ENCODE data around the gene TMEM164.

TMEM164 gene

GRCh38 chrX:110086162-110086915, 83.4 kb downstream of the TMEM164 start:
- DNase-seq: no peak

- no peak for DNase-seq
These were observed 84.1 kb downstream of the TMEM164 start for GRCh38 chrX:110086916-110087484.

DNA sequence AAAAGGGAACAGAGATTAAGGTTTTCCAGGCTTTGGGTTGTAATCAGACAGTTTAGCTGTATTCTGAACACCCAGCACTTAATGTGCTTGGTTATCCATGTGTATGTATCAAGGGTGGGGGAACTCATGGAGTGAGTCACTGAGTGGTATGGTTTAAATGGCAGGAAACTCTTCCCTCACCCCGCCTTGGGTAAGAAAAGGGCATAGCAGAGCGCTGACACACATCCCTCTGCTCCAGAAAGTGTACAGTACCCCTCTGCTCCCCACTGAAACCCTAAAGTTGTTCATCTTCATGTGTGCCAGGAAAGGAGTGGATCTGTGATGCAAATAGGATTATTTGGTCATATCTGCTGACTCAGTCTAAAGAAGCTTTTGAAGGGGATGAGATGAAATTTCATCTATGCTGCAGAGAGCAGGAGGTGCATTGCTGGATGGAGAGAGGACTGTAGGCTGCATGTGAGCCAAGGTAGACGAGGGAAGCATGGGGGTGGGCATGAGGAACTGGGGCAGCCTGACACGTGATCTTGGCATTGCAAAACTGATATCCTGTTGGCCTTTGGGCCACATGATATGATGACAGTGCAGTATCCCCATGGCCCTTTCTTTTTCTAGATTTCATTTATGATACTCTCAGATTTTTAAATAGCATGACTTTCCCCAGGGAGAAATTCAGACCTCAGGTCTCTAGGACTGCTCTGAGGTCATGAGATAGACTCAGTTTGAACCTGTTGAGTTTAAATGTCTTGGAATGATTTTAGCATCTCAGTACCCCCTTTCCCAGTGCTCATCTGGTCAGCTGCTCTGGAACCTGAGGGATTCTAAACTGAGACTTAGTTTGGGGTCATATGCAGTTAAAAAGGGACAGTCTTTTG, 84.8 kb downstream of the TMEM164 start:
- DNase-seq: no peak

- no peak for DNase-seq
These were observed 86.9 kb downstream of the TMEM164 start for GRCh38 chrX:110089656-110090403.

- no peak for DNase-seq
These were observed 95.0 kb downstream of the TMEM164 start for GRCh38 chrX:110097920-110098319.

DNA sequence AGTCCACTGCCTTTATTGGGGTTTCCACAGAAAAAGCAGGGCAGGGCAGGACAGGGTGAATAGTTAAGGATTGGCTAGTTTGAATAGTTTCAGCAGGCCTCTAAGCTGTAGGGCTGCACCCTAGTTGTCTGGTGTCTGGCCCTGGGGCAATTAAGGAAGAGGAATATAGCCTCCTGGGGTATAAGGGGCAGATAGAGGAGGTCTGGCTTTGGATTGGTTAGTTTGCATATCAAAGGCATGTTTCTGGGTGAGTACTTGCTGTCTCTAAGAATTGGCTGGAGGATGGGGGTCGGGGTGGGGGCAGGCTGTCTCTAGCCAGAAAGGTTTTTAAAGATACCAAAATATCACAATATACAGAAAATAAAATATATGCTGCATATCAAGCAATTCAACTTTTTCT, 100.4 kb downstream of the TMEM164 start:
- no peak for DNase-seq

GRCh38 chrX:110104078-110104477, 101.2 kb downstream of the TMEM164 start:
- no peak for DNase-seq

DNA sequence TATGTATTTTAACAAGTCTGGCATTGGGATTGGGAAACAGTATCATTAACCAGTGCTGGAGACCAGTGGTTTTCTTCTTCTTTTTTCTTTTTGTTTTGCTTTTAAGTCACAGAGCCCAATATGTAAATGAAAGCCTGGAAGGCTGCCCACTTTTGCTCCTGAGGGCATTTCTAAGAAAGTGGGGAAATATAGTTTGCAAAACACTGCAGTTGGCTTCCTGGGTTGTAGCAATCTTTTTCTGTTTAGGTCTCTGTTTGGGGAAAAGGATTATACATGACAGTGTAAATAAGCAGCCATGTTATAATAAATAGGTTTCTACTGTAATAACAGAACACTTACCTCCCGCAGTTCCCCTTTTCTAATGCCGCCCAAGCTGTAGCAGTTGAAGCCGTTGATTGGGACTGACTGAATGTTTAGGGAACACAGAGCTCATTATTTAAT, 105.5 kb downstream of the TMEM164 start:
- DNase-seq: no peak

GRCh38 chrX:110114260-110114776, 111.4 kb downstream of the TMEM164 start:
- DNase-seq: no peak

DNA sequence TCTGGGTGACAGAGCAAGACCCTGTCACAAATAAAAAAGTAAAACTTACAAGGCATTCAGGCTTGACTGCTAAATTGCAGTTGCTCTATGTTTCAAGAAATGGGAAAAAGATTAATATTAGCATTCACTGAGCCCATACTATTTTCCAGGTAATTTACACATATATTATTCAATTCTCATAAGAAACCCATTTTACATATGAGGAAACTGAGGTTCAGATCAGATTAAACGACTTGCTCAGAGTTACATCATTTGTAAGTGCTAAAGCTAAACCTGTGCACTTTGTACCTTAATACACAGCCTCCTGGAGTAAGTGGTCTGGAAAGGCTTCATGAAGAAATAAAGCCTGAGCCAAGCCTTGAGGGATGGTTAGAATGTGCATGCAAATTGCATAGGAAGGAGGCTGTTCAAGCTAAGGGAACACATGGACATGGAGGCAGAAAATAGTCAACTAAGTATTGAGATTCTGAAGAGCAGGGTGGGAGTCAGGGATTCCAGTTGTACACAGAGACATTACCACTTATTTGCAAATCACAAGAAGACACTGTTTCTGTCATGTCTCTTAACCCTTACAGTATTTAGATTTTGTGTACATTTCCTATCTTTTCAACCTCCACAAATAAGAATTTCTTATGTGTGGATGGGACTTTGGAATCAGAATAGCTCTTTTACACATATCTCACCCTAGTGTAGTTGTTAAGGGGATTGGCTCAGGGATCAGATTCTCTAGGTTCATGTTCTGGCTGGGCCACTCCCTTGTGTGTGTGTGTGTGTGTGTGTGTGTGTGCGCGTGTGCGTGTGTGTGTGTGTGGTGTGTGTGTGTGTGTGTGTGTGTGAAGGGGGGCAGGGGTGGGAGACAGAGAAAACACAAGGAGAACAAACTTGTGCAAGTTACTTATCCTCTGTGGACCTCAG, 113.4 kb downstream of the TMEM164 start:
- no peak for DNase-seq

DNA sequence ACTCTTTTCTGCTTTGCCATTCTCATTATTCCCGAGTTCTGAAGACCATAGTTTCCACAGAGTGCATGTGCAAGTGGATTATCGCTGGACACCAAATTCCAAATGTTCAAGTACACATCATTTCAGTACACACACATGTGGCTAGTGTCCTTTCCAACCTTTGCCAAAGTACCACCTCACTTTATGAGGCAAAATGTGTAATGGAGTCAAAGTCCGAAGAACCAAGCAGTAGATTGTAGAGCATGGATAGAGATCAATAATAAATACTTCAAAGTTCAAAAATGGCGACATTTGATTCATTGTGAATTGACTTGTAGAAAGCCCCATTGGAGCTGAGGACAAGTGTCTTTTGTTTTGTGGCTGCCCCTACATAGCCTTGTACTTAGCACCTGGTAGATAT, 115.6 kb downstream of the TMEM164 start:
- DNase-seq: no peak

GRCh38 chrX:110119480-110119879, 116.6 kb downstream of the TMEM164 start:
- DNase-seq: no peak

DNA sequence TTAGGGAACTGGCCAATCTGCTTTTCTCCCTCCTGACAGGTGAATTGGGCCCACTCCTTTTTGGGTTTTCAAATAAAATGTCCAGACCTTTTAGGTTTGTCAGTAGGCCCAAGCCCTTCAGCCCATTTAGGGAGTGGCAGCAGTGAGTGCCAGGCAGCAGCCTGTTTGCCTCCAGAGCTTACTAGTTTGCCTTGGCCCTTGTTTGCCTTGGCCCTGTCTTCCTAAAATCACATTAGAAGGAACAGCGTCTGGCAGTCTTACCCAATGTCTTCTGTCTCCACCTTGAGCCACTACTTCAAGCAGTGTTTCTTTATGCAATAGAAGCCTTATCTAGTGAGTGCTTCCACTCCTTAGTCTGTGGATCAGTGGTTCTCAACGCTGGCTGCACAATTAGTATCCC, 117.1 kb downstream of the TMEM164 start:
- no peak for DNase-seq

GRCh38 chrX:110123331-110123782, 120.4 kb downstream of the TMEM164 start:
- DNase-seq: no peak

DNA sequence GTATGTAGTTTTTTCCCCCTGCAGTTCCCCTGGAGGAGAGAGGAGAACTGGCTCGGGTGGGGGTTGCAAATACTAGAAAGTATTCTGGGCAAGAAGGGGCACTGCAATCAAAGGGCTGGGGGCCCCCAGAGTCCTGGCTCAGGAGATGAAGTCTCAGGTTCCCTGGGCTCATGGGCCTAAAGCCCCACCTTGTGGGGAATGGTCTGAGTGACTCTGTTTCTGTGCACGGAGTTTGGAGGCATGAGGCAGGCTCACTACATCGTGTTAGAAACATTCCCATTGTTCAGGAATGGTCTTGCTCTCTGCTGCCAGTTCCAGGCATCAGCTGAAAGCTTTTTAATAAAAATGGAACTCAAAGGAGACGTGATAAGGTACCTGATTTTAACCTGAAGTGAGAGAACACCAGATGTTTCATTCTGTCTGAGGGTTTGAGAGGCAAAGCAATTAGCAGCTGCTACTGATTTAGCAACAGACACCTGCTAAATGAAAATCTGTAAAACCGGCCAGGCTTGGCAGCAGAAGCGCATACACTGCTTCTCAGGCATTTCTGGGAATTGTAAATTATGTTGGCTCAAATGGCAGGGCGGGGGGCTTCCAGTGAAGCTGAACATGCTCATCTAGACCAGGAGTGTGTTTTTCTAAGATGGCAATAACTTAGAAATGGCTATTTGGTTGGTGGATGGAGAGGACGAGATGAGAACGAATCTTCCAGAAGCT, 122.7 kb downstream of the TMEM164 start:
- DNase-seq: no peak

DNA sequence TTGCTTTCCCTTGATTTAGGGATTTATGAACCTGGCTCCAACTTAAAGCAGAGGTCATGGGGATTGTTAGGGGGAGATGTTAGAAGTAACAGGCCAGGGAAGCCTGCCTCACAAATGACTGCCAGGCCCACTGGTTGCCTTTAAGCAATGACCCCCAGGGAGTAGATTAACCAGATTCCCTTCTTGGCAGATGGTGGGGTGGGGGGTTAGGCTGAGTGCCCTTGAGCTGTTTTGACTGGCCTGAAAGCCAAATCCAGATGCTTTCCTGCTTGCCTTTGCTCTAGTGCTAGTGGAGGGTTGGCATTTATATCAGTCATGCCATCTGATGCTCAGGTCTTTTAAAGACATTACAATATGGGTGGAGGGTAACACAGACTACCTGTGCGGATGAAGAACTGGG, 128.1 kb downstream of the TMEM164 start:
- DNase-seq: peak; percentile 29

- no peak for DNase-seq
These were observed 129.7 kb downstream of the TMEM164 start for GRCh38 chrX:110132450-110133114.

DNA sequence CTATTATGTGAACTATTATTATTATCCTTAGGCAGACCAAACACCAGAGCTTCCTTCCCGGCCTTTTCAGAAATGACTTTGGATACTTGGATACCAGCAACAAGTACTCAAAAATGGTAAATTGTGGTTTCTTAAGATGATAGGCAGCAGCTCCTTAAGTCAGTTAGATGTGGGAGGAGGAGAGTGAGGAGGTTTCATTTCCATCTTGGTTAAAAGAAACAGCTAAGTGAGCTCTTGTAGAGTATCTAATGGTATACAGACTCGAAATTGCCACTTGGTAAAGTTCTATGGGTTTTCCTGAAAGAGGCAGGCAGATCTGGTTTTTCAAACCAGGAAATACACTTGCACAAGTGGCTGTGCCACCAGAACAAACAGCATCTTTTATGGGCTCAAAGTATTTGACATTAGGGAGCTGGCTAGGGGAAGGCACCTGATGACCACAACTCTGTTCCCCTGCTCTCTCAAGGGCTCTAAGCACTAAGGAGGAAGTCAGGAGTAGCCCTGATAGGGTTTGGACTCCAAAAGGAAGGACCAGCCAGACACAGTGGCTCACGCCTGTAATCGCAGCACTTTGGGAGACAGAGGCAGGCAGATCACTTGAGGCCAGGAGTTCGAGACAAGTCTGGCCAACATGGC, 130.9 kb downstream of the TMEM164 start:
- DNase-seq: no peak

- DNase-seq: no peak
These were observed 132.7 kb downstream of the TMEM164 start for GRCh38 chrX:110135618-110136017.

GRCh38 chrX:110136136-110136535, 133.2 kb downstream of the TMEM164 start:
- no peak for DNase-seq

Data from DMS 273 treated with DMSO at 0.1 percent for 48 hours (cell line).